ENCODE measurements around the gene UBAP2. TPM values are rescaled to one million over a fixed set of nuclear protein-coding genes. Genes with fewer than 3 reads are reported as not detected.
A peak's percentile ranks its signal among the peaks of the same experiment; 100 is the strongest.

Gene UBAP2
- total RNA-seq, 2 experiments from 2014 or later = 51.5 to 54.4 TPM

DNA sequence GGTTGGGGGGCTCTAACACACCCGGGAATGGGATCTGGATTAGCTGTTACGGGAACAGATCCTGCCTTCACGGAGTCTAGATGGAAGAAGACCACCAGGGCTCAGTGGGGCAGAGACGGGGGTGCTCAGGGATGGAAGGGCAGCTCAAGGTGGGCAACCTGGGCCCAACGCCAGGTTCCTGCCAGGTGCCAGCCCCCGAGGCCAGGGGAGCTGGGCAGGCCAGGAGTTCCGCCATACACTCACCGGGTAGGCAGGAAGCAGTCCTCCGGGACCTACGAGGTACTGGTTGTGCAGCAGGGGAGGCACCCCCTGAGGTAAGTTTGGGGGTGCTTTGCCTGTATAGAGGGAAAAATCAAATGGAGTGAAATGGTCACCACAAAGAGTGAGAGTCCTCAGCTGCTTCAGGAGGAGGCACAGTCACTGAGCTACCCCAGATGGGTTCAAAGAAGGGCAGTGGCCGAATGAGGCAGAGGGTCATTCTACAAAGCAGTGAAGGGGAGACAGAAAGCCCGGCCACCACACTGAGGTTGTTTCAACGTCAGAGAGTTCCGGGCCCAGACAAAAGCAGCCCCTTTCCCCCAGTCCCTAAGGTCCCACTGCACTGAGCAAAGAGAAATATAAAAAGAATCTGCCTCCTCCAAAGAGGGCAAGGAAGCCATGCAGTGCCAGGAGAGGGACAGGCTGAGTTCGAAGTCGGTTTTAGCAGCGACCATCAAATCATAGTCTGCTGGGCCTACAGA, 121.8 kb downstream of the UBAP2 start:
- H3K27ac Mint-ChIP-seq = no peak overlapping the region
- no peaks in the 10 kb centered on the region for H3K27me3 Mint-ChIP-seq

DNA sequence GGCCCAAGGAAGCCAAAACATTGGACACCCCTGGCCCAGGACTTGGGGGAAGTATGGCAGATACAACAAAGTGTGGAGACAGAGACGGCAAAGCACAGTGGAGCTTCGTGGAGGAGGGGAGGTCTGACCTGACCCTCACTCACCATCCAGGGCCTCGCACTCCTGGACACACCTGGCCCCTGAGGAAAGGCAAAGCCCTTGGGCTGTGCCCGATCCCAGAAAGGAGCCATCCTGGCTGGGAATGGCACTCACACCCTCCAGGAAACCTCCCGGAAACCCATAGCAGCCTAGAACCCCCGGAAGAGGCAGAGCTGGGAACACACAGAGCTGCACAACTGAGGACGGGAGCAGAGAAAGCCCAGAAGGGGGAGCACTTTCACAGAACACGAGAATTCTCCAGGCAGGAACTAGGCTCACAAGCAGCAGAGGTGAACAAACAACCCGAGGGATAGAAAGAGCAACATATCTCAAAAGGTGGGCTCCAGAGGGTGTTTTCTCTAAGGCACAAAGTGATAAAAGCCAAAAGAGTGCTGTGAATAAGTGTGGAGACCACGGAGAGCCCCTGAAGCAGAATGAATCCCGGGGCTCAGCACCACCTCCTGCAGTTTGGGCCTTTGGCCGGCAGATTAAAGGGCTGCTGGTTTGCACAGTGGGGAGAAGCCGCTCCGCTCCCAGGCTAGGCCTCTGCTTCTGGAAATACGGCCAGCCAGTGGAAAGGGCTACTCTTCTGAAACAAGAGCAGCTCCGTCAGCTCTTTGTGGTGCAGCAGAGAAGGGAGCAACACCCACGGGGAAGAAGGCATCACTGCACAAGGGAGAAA, 123.5 kb downstream of the UBAP2 start:
- no peak overlapping the region for H3K4me3 Mint-ChIP-seq
- H3K36me3 Mint-ChIP-seq = peaks cover 7% of the 10 kb centered on the region
- no peaks in the 10 kb centered on the region for H3K9me3 Mint-ChIP-seq
- H3K27me3 Mint-ChIP-seq = no peaks in the 10 kb centered on the region
- H3K27ac Mint-ChIP-seq = no peak overlapping the region
- H3K4me1 Mint-ChIP-seq = no peaks in the 10 kb centered on the region
- DNase-seq = no peak

More for the DNA sequence above, 121.8 kb downstream of the UBAP2 start:
- Mint-ChIP-seq H3K9me3 (no peaks in the 10 kb centered on the region), H3K36me3 (peaks cover 6% of the 10 kb centered on the region), H3K4me1 (no peaks in the 10 kb centered on the region), H3K4me3 (no peak overlapping the region)
- no peak for DNase-seq

DNA sequence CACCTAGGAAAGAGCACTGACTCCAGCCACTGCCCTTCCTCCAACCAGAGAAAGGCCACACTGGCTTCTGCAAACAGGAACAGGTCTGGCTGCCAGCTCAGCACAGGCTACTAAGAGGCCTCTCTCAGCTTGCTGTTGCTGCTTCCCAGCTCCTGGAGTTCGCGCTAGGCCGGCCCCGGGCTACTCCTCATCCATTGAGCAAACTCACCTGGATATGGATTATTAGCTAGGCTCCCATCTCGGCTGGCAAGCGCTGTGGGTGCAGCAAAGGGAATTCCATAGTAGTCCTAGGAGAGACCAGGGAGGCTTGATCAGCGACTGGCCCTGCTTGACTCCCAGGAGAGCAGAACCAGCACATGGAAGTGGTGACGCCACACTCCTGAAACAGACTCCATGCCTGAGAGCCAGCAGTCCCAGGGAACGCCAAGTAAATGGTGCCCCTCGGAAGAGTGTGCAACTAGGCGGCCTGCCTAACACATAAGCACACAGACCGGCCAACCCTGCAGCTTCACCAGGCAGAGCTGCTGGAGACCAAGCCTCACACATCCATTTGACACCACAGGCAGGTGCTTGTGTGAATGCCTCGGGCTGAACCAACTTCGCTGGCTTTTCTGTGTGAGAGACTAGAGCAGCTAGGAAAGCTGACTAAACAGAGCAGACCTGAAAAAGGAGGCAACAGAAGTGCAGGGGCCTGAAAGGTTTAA, 124.5 kb downstream of the UBAP2 start:
- Mint-ChIP-seq H3K27me3 (no peaks in the 10 kb centered on the region), H3K4me3 (no peak overlapping the region), H3K9me3 (no peaks in the 10 kb centered on the region), H3K27ac (no peak overlapping the region), H3K36me3 (peaks cover 11% of the 10 kb centered on the region), H3K4me1 (no peaks in the 10 kb centered on the region)
- DNase-seq = no peak

DNA sequence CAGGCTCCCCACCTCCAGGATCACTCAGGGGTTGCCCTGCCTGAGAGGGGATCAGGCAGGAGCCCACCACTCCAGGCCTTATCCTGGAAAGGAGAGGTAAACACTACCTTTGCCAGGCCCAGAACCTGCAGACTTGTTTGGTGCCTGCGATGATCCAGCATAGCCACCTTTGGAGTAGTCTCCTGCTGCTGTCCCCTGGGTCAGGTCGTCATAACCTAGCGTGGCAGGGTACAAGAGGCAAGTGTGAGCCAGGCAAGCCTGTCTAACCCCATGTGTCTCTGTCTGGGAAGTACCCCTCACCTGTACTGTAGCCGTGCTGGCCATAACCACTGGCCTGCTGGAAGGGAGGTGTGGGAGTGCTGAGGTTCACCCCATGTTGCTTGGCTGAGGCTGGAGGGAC, 125.6 kb downstream of the UBAP2 start:
- Mint-ChIP-seq H3K9me3 (no peaks in the 10 kb centered on the region), H3K36me3 (peaks cover 13% of the 10 kb centered on the region), H3K27me3 (no peaks in the 10 kb centered on the region), H3K4me3 (no peak overlapping the region), H3K27ac (no peak overlapping the region), H3K4me1 (no peaks in the 10 kb centered on the region)
- DNase-seq = no peak

DNA sequence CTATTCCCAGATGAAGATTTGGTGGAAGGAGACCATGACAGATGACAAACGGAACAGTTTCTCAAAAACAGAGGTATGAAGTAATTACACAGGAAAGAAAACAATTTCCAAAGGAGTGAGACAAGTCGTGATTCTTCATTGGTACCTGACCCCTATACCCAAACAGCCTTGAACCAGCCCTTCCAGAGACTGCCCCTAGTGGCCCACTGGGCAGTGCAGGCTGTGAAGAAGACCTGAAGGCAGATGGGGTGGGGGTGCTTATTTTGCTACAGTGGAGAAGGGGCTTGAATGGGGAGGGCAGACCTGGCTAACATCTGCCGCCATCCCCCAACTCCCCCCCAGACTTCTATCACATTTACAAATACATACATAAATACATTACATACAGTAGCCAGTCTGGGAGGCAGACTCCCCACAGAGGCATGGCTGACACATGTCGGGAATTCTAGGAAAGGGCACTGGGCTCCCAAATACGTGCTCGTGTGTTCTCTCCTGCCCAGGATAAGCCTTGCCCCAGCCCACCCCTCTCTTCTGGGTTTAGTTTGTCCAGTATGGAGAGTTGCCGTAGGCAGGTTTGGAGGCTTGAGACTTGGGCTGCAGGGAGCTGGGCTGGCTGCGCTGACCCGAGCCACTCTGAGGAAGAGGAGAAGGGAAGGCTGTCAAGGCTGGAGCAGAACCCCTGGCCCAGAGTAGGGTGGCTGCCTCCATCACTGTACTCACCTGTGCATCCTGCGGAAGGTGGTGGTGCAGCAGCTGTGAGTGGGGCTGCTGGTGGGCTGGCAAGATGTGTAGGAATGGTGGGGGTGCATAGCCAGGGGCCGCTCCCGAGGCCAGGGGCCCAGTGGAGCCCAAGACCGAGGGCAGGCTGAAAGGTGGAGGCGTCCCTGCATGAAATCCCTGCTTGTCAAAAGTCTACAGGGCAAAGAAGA, 126.5 kb downstream of the UBAP2 start:
- Mint-ChIP-seq H3K27me3 (no peaks in the 10 kb centered on the region), H3K9me3 (no peaks in the 10 kb centered on the region), H3K4me3 (no peak overlapping the region), H3K27ac (peak overlapping the region; percentile 8), H3K4me1 (no peaks in the 10 kb centered on the region), H3K36me3 (peaks cover 13% of the 10 kb centered on the region)
- peak; percentile 30 for DNase-seq

DNA sequence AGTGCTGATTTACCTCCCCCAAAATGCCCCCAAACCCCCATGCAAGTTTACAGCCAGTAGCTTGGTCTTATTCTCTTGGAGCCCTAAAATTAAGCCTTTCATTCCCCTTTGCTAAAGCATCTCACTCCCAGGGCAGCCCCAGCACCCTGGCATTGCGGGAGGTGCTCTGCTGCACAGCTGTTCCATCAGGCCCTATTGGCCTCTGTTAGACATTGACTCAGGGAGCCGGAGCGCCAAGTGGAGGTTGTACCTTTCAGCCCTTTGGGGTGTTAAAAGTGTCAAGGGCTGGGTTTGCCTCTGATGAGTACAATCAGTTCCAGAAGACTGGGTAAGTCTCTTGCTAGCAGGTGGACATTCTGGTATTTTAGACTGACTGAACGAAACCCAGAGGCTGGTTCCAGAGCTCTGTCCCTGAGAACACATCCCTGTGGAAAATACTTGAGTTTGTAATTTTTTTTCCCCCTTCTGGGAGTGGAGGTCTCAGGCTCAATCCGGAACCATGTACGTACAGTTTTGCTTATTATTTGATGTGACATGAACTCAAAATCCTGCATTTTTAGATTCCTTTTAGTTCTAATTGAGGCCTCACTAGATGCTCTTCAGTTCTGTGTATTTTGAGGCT, 129.3 kb downstream of the UBAP2 start:
- H3K27ac Mint-ChIP-seq = peak overlapping the region; percentile 50
- H3K36me3 Mint-ChIP-seq = peaks cover 18% of the 10 kb centered on the region
- DNase-seq = no peak
- no peaks in the 10 kb centered on the region for H3K4me1 Mint-ChIP-seq
- H3K27me3 Mint-ChIP-seq = no peaks in the 10 kb centered on the region
- no peak overlapping the region for H3K4me3 Mint-ChIP-seq
- no peaks in the 10 kb centered on the region for H3K9me3 Mint-ChIP-seq

DNA sequence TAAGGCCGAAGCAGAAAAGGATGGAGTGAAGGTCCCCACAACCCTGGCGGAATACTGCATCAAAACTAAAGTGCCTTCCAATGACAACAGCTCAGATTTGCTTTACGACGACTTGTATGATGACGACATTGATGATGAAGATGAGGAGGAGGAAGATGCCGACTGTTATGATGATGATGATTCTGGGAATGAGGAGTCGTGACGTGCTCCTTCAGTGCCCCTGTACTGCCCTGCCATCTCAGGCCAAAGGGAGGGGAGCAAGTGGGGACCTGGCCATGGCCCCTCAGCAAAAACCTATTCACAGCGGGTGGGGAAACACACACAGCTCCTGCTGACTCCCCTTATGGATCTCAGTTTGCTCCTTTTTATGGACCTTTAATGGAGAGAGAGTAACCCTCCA, 131.7 kb downstream of the UBAP2 start:
- no peak for DNase-seq

DNA sequence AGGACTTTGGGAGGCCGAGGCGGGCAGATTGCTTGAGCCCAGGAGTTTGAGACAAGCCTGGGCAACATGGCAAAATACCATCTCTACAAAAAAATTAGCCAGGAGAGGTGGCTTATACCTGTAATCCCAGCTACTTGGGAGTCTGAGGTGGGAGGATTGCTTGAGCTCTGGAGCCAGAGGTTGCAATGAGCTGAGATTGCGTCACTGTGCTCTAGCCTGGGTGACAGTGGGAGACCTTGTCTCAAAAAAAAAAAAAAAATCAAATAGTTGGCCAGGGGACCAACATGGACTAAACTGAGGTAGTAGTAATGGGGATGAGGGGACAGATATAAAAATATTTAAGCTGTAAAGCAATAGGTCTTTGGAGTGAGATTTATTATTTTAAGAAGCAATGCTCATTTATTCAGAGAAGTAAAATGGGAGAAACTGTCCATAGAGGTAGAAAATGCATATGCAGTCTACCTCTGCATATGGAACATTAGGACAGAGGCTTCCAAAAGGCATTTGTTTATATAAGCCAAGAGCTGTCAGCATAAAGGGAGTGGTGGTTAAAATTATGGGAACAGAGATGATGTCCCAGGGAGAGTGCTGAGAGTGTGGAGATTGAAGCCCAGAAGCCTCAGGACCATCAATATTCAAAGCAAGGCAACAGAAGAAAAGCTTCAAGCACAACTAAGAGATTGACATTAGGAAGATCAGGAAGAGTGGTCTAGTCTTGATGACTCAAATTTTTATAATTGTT, 133.6 kb downstream of the UBAP2 start:
- no peaks in the 10 kb centered on the region for H3K4me1 Mint-ChIP-seq
- peaks cover 17% of the 10 kb centered on the region for H3K36me3 Mint-ChIP-seq
- no peak for DNase-seq
- H3K27me3 Mint-ChIP-seq = no peaks in the 10 kb centered on the region
- no peak overlapping the region for H3K27ac Mint-ChIP-seq
- H3K4me3 Mint-ChIP-seq = no peak overlapping the region
- no peaks in the 10 kb centered on the region for H3K9me3 Mint-ChIP-seq

More for the DNA sequence above, 131.7 kb downstream of the UBAP2 start:
- Mint-ChIP-seq H3K4me1 (no peaks in the 10 kb centered on the region), H3K27ac (peak overlapping the region; percentile 21), H3K36me3 (peaks cover 21% of the 10 kb centered on the region), H3K27me3 (no peaks in the 10 kb centered on the region), H3K9me3 (no peaks in the 10 kb centered on the region), H3K4me3 (no peak overlapping the region)

DNA sequence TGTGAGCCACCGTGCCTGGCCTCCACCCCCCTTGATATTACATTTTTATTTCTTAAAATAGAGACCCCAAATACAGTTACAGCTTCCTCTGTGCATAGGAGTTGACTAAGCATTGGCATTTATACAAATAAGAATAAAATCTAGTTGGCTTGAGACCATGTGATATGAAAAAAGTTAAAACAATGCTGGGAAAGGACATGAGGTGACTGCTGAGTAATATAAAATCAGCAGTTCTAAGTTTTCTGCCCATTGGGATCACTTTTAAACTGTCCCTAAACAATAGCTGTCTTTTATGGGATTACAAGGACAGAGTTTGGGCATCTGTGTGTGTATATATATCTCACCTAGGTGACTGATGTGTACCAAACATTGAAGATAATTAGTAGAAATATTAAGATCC, 135.1 kb downstream of the UBAP2 start:
- Mint-ChIP-seq H3K27ac (no peak overlapping the region), H3K27me3 (no peaks in the 10 kb centered on the region), H3K9me3 (no peaks in the 10 kb centered on the region), H3K4me3 (no peak overlapping the region), H3K36me3 (peaks cover 8% of the 10 kb centered on the region), H3K4me1 (no peaks in the 10 kb centered on the region)
- DNase-seq = no peak

DNA sequence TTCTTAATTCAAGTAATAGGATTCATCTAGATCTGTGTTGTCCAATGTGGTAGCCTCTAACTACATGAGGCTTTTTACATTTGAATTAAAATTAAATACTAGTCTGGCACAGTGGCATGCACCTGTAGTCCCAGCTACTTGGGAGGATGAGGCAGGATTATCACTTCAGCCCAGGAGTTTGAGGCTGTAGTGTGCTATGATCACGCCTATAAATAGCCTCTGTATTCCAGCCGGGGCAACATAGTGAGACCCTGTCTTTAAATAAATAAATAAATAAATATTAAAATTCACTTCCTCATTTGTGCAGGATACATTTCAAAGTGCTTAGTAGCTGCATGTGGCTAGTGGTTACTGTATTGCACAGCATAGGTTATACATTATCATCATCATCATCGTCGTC, 139.9 kb downstream of the UBAP2 start:
- Mint-ChIP-seq H3K27ac (no peak overlapping the region), H3K9me3 (no peaks in the 10 kb centered on the region), H3K27me3 (no peaks in the 10 kb centered on the region), H3K4me3 (no peak overlapping the region), H3K36me3 (peaks cover 14% of the 10 kb centered on the region), H3K4me1 (peaks cover 13% of the 10 kb centered on the region)
- no peak for DNase-seq

DNA sequence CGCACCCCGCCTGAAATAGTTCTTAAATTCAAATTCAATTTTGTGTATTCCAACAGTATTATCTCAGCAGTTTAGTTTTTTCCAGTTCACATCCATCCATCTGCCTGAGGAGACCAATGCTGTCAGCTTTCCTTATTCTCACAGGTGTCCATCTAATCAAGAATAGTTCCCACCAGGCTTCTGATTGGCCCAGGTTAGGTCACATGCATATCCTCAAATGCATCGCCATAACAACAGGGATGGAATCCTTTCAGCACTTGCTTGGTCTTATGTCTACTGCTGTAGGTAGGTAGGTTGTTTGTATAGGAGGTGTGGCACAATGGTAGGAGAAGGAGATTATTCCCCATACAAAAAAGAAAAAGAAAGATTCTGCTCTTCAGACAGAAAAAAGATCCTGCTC, 140.6 kb downstream of the UBAP2 start:
- H3K36me3 Mint-ChIP-seq = peaks cover 14% of the 10 kb centered on the region
- no peak for DNase-seq
- no peaks in the 10 kb centered on the region for H3K9me3 Mint-ChIP-seq
- H3K4me3 Mint-ChIP-seq = no peak overlapping the region
- peaks cover 13% of the 10 kb centered on the region for H3K4me1 Mint-ChIP-seq
- no peaks in the 10 kb centered on the region for H3K27me3 Mint-ChIP-seq
- no peak overlapping the region for H3K27ac Mint-ChIP-seq

DNA sequence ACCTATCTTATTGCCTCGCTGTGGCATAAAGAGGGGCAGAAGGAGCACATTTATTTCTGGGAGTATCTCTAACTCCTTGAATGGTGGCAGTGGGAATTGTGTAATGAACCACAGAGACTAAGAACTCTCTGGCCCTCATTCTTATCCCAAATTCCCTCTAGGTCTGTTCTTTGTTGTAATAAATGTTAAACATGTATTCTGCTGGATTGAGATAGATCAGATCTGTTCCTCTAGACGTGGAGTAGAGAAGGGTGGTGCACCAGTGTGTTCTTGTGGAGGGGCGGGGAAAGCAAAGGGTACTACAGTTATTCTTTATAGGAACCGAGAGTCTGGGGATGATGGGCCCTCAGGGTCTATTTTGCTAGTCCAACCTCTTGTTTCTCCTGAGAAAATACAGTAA, 141.3 kb downstream of the UBAP2 start:
- no peak overlapping the region for H3K4me3 Mint-ChIP-seq
- H3K4me1 Mint-ChIP-seq = peaks cover 13% of the 10 kb centered on the region
- peaks cover 14% of the 10 kb centered on the region for H3K36me3 Mint-ChIP-seq
- H3K9me3 Mint-ChIP-seq = no peaks in the 10 kb centered on the region
- no peak overlapping the region for H3K27ac Mint-ChIP-seq
- DNase-seq = no peak
- H3K27me3 Mint-ChIP-seq = no peaks in the 10 kb centered on the region

DNA sequence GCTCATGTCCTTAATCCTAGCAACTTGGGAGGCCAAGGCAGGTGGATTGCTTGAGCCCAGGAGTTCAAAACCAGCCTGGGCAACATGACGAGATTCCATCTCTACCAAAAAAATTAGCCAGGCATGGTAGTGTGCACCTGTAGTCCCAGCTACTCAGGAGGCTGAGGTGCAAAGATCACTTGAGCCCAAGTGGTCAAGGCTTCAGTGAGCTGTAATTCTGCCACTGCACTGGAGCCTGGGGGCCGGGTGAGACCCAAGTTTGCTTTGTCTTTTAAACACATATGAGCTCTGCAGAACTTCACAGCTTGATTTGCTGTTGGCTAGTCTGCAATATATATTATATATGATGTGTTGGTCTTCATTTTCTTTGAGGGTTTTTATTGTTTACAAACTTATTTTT, 141.9 kb downstream of the UBAP2 start:
- Mint-ChIP-seq H3K4me3 (no peak overlapping the region), H3K4me1 (peaks cover 13% of the 10 kb centered on the region), H3K9me3 (no peaks in the 10 kb centered on the region), H3K27ac (no peak overlapping the region), H3K36me3 (peaks cover 14% of the 10 kb centered on the region), H3K27me3 (no peaks in the 10 kb centered on the region)
- no peak for DNase-seq

Data from activated naive CD8-positive, alpha-beta T cell treated with anti-CD3 and anti-CD28 coated beads for 36 hours (primary cell).